ENCODE measurements around the gene CCDC188. TPM values are rescaled to one million over a fixed set of nuclear protein-coding genes. Genes with fewer than 3 reads are reported as not detected.

CCDC188 gene
- total and polyA plus RNA-seq, 9 of the 15 experiments (the other 6 are each of a cell fraction or from before 2014, with no cell fraction given) = not detected

DNA sequence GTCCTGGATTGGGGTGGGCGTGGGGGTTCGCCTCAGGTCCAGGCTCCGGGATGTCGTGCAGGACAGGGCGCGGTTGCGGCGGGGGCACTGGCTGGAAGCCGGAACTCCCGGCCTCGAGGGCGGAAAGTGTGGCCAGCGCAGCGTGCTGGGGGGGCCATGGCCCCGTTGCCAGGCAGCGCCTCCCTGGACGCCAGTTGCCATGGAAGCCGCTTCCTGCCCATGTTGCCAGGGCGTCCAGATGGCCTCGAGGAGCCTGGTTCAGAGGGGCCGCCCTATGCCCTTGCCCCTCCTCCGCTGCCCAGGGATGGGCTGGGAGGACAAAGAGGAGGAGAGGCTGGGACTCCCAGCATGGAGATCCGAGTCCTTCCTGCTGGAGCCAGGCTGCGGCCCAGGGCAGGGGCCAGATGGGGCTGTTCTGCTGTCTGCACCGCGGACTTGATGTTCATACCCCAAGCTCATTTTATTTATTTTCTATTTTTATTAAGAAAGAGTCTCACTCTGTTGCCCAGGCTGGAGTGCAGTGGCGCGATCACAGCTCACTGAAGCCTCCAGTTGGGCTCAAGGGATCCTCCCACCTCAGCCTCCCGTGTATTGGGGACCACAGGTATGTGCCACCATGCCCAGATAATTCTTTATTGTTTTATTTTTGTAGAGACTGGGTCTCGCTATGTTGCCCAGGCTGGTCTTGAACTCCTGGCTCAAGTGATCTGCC lies 4.6 kb upstream of the CCDC188 start (continued):
- TF ChIP-seq FOXP1 (CRISPR knock-in tag; IDR thresholded peaks at IDR 0.05) = no peak
- TF ChIP-seq BCL6 (CRISPR knock-in tag; IDR thresholded peaks at IDR 0.05) = no peak

DNA sequence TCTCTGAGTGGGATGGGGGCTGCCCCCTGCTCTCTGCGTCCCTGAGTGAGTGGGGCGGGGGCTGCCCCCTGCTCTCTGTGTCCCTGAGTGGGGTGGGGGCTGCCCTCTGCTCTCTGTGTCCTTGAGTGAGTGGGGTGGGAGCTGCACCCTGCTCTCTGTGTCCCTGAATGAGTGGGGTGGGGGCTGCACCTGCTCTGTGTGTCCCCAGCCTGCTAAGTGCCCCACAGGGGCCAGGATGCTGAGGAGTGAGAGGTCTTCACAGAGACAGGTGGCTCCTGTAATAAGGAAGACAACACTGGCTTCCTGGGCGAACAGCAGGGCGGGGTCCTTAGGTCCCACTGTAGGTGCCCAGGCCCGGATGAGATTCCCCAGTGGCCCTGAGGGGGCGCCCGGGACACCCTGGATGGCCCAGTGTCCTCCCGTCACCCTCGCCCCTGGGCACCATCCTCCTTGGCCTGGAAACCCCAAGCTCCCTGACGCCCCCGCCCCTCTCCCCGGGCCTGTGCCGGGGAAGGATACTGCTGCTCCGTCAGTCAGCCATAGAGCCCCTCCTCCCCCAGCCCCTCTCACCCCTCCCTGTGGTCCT lies 3.8 kb upstream of the CCDC188 start:
- ChIA-PET POLR2A (interaction anchor here (1.3 to 1.6 kb wide), 2 partner anchors 34 to 105 kb away, joined by 3 to 5 read pairs; no protein-coding TSS in a partner anchor), CTCF (ENCODE audit: low intra/inter-chr PET ratio) (interaction anchor here (1.0 to 5.5 kb wide), 3 partner anchors 114 to 302 kb away, joined by 3 to 126 read pairs (median 62); partner anchors contain the start of gene RTN4R)
- Histone ChIP-seq H2AFZ (ENCODE audit: low read depth, low read length) (no peak overlapping the region), H3K4me2 (ENCODE audit: insufficient read depth, low read length) (no peak overlapping the region), H3K9me3 (replicated peaks; ENCODE audit: control insufficient read depth, insufficient read depth, low read depth, low read length) (no peaks in the 10 kb centered on the region), H3K4me3 (no peak overlapping the region), H3K27ac (ENCODE audit: extremely low read depth, low read depth, low read length) (no peak overlapping the region), H3K36me3 (ENCODE audit: control insufficient read depth, insufficient read depth, low read length) (no peaks in the 10 kb centered on the region), H3K27me3 (ENCODE audit: control insufficient read depth in 2 of 2, insufficient read depth in 2 of 2, low read length in 2 of 2) (peaks cover 30 to 67% of the 10 kb centered on the region in 2 experiments; a peak in 4 of 5 replicates), H4K20me1 (replicated peaks; ENCODE audit: control insufficient read depth, insufficient read depth, low read length) (peaks cover 45% of the 10 kb centered on the region), H3K9me1 (ENCODE audit: control insufficient read depth, insufficient read depth, low read length) (no peaks in the 10 kb centered on the region), H3K4me1 (replicated peaks in 1 of 2; ENCODE audit: control insufficient read depth in 2 of 2, insufficient read depth in 2 of 2, low read length in 2 of 2) (peaks cover 0 to 77% of the 10 kb centered on the region in 2 experiments; a peak in 2 of 5 replicates), H3K9ac (ENCODE audit: insufficient read depth in 1 of 2, low read depth in 2 of 2, low read length in 2 of 2) (0 out of 4 replicates have a peak overlapping the region, but pooled peaks of 1 of the 2 experiments have one; percentile 10), H3K79me2 (ENCODE audit: control insufficient read depth, insufficient read depth, low read length) (no peaks in the 10 kb centered on the region)
- FAIRE-seq (no peak), DNase-seq (ENCODE audit: extremely low read depth in 1 of 4, low spot score in 3 of 4) (peak; percentile 59 to 80 (median 76)), ATAC-seq (peak; percentile 58)
- in situ Hi-C loops (cut with MboI) (loop anchor here (5.0 to 25.0 kb wide), 3 partner anchors 138 to 533 kb away; no protein-coding TSS in a partner anchor), intact Hi-C loops (cut with micrococcal nuclease) (loop anchor here (5.0 to 10.0 kb wide), 2 partner anchors 38 to 260 kb away; no protein-coding TSS in a partner anchor)
- 10% methylated on average over 14 of the region's 14 CpGs for WGBS (ENCODE audit: insufficient coverage, low coverage, missing lambda C conversion rate)
- BruUV-seq (replicated peaks) = no TSS peak
- TF ChIP-seq EGR1 (conservative IDR thresholded peaks at IDR 0.05) (peak; percentile 18; the same call in 1 of the 2 replicates), FIP1L1 (IDR thresholded peaks at IDR 0.05; ENCODE audit: low read depth, low read length, poor library complexity, severe bottlenecking) (no peak), ETV6 (IDR thresholded peaks at IDR 0.05; ENCODE audit: borderline replicate concordance in 1 of 2, low read depth in 2 of 2, low read length in 1 of 2) (no peak), ETV6 (CRISPR knock-in tag; IDR thresholded peaks at IDR 0.05; ENCODE audit: borderline replicate concordance) (no peak), ZNF77 (CRISPR knock-in tag; IDR thresholded peaks at IDR 0.05) (no peak), SMC3 (conservative IDR thresholded peaks at IDR 0.05; ENCODE audit: insufficient read depth, low read depth, low read length) (0 out of 2 replicates have a peak, but pooled peaks have one; percentile 5), CBFB (CRISPR knock-in tag; IDR thresholded peaks at IDR 0.05) (peak; percentile 73; the same call in 1 of the 2 replicates), MAZ (CRISPR knock-in tag; conservative IDR thresholded peaks at IDR 0.05 in 1 of 2, IDR thresholded peaks at IDR 0.05 in 1 of 2) (0 out of 4 replicates have a peak, but pooled peaks of 1 of the 2 experiments have one; percentile 5), YY1 (IDR thresholded peaks at IDR 0.05; ENCODE audit: borderline replicate concordance in 1 of 3, control insufficient read depth in 1 of 3, extremely low read depth in 1 of 3, insufficient read depth in 3 of 3, insufficient read length in 1 of 3, insufficient replicate concordance in 2 of 3, low read depth in 1 of 3, low read length in 2 of 3) (peak in 1 of 3 experiments; percentile 19)
- TF ChIP-seq, protein P1, sequence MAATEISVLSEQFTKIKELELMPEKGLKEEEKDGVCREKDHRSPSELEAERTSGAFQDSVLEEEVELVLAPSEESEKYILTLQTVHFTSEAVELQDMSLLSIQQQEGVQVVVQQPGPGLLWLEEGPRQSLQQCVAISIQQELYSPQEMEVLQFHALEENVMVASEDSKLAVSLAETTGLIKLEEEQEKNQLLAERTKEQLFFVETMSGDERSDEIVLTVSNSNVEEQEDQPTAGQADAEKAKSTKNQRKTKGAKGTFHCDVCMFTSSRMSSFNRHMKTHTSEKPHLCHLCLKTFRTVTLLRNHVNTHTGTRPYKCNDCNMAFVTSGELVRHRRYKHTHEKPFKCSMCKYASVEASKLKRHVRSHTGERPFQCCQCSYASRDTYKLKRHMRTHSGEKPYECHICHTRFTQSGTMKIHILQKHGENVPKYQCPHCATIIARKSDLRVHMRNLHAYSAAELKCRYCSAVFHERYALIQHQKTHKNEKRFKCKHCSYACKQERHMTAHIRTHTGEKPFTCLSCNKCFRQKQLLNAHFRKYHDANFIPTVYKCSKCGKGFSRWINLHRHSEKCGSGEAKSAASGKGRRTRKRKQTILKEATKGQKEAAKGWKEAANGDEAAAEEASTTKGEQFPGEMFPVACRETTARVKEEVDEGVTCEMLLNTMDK (IDR thresholded peaks at IDR 0.05; ENCODE audit: borderline replicate concordance, insufficient read depth, low read depth, low read length, poor library complexity, severe bottlenecking) = peak; percentile 58
- TF ChIP-seq, protein P2, sequence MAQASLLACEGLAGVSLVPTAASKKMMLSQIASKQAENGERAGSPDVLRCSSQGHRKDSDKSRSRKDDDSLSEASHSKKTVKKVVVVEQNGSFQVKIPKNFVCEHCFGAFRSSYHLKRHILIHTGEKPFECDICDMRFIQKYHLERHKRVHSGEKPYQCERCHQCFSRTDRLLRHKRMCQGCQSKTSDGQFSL (CRISPR knock-in tag; IDR thresholded peaks at IDR 0.05) = 0 out of 2 replicates have a peak, but pooled peaks have one; percentile 10
- TF ChIP-seq, protein P2 (tag; IDR thresholded peaks at IDR 0.05) = no peak
